ENCODE results near the gene CFAP77.

DNA sequence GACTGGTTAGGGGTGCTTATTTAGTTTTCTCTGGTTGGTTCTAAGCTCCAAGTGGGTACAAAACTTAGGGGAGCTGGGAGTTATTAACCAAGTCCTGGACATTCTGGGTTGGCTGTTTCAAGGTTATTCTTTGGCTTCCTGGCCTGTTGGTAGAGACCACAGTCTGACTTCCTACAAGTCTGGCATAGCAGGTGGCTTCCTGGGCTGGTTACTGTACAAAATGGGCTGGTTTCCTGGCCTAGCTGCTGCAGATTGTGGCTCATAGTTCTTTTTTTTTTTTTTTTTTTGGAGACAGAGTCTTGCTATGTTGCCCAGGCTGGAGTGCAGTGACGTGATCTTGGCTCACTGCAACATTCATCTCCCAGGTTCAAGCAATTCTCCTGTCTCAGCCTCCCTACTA is 126.1 kb downstream of the CFAP77 start:
- TF ChIP-seq ZNF280D (tag by site-specific recombination; IDR thresholded peaks at IDR 0.05) (no peak), ZBTB44 (tag by site-specific recombination; IDR thresholded peaks at IDR 0.05) (no peak), ZNF785 (tag by site-specific recombination; IDR thresholded peaks at IDR 0.05) (no peak), YY2 (tag by site-specific recombination; IDR thresholded peaks at IDR 0.05) (no peak), ZNF248 (tag by site-specific recombination; IDR thresholded peaks at IDR 0.05) (no peak), ZNF121 (tag by site-specific recombination; IDR thresholded peaks at IDR 0.05) (no peak), ZBTB7A (tag by site-specific recombination; IDR thresholded peaks at IDR 0.05; ENCODE audit: low read depth) (no peak), ZNF664 (tag by site-specific recombination; IDR thresholded peaks at IDR 0.05) (no peak), ZNF561 (tag by site-specific recombination; IDR thresholded peaks at IDR 0.05; ENCODE audit: borderline replicate concordance) (no peak), ZBTB10 (tag by site-specific recombination; IDR thresholded peaks at IDR 0.05) (no peak)
- TF ChIP-seq, protein P1, sequence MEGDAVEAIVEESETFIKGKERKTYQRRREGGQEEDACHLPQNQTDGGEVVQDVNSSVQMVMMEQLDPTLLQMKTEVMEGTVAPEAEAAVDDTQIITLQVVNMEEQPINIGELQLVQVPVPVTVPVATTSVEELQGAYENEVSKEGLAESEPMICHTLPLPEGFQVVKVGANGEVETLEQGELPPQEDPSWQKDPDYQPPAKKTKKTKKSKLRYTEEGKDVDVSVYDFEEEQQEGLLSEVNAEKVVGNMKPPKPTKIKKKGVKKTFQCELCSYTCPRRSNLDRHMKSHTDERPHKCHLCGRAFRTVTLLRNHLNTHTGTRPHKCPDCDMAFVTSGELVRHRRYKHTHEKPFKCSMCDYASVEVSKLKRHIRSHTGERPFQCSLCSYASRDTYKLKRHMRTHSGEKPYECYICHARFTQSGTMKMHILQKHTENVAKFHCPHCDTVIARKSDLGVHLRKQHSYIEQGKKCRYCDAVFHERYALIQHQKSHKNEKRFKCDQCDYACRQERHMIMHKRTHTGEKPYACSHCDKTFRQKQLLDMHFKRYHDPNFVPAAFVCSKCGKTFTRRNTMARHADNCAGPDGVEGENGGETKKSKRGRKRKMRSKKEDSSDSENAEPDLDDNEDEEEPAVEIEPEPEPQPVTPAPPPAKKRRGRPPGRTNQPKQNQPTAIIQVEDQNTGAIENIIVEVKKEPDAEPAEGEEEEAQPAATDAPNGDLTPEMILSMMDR (tag by site-specific recombination; IDR thresholded peaks at IDR 0.05) = no peak
